SK-N-SH (cell line): ENCODE results near the gene RBP5. TPM values are rescaled to one million over a fixed set of nuclear protein-coding genes. Genes with fewer than 3 reads are reported as not detected.

Source experiments
- CTCF ChIA-PET: fragments of 300-600, 350-600 bp; formaldehyde crosslinking; extraction: SDS; loops from one replicate; lab custom pipeline; 2021; lab: Yijun Ruan, JAX
- POLR2A ChIA-PET: fragments of 350-600 bp; sonication (Branson Sonifier 250); formaldehyde crosslinking; extraction: SDS; loops from one replicate; lab custom pipeline; 2020; ENCODE audit warnings: antibody characterized with exemption, inconsistent platforms; lab: Yijun Ruan, JAX
- DNase-seq: peaks from one replicate; pipeline ENCODE4 v3.0.0; 2012
- H2AFZ ChIP-seq: fragments of 200-600 bp; sonication (generic); 2 replicates; pipeline ENCODE4 v1.8.1; 2016; ENCODE audit warnings: antibody characterized with exemption, mild to moderate bottlenecking, low read depth
- H3F3A ChIP-seq: fragments of 200-600 bp; sonication (generic); replicated peaks from 2 replicates; pipeline ENCODE3; 2016; ENCODE audit warnings: antibody characterized with exemption, mild to moderate bottlenecking; ENCODE audit not compliant: insufficient read depth
- H3K27ac ChIP-seq, 2 experiments: fragments of 200-500 bp in 1 of 2; fragments of 200-600 bp in 1 of 2; sonication (Bioruptor generic) in 1 of 2; sonication (generic), shearing (Covaris generic) in 1 of 2; 2 replicates each; pipeline versions ENCODE4 v1.5.1 to v1.6.1; 2014 to 2016; ENCODE audit warnings: low read depth in 2 of 2, inconsistent platforms in 1 of 2, low read length in 1 of 2, mild to moderate bottlenecking in 1 of 2, mixed read lengths in 1 of 2
- H3K27me3 ChIP-seq: fragments of 200-600 bp; sonication (generic), shearing (Covaris generic); 2 replicates; pipeline ENCODE4 v1.6.1; 2016; ENCODE audit warnings: mixed run types; ENCODE audit not compliant: insufficient read depth
- H3K36me3 ChIP-seq, 2 experiments: fragments of 200-500 bp in 1 of 2; fragments of 200-600 bp in 1 of 2; sonication (Bioruptor generic) in 1 of 2; sonication (generic) in 1 of 2; replicated peaks in 1 of 2; 2 replicates each; pipeline versions ENCODE3 to v1.5.1; 2014 to 2016; ENCODE audit warnings: low read length in 1 of 2, mild to moderate bottlenecking in 1 of 2; ENCODE audit not compliant: insufficient read depth in 2 of 2, control insufficient read depth in 1 of 2
- H3K4me1 ChIP-seq, 2 experiments: fragments of 200-500 bp in 1 of 2; fragments of 200-600 bp in 1 of 2; sonication (Bioruptor generic) in 1 of 2; sonication (generic), shearing (Covaris generic) in 1 of 2; 2 replicates each; pipeline versions ENCODE4 v1.5.1 to v1.6.1; 2014 to 2016; ENCODE audit warnings: low read depth in 1 of 2, low read length in 1 of 2, mixed run types in 1 of 2; ENCODE audit not compliant: insufficient read depth in 2 of 2, control insufficient read depth in 1 of 2
- H3K4me2 ChIP-seq: fragments of 200-600 bp; sonication (generic), shearing (Covaris generic); 2 replicates; pipeline ENCODE4 v1.6.1; 2017; ENCODE audit warnings: mixed run types
- H3K4me3 ChIP-seq, 2 experiments: fragments of 200-500 bp in 1 of 2; fragments of 200-600 bp in 1 of 2; sonication (Bioruptor generic) in 1 of 2; sonication (generic), shearing (Covaris generic) in 1 of 2; 2 replicates each; pipeline versions ENCODE4 v1.5.1 to v1.8.1; 2014 to 2016; ENCODE audit warnings: low read depth in 2 of 2, inconsistent platforms in 1 of 2, low read length in 1 of 2, mild to moderate bottlenecking in 1 of 2, mixed read lengths in 1 of 2, moderate library complexity in 1 of 2
- H3K79me2 ChIP-seq: fragments of 200-600 bp; sonication (generic); 2 replicates; pipeline ENCODE4 v1.8.1; 2017; ENCODE audit warnings: mild to moderate bottlenecking; ENCODE audit not compliant: insufficient read depth
- H3K9ac ChIP-seq: fragments of 200-600 bp; sonication (generic); 2 replicates; pipeline ENCODE4 v1.6.1; 2017; ENCODE audit warnings: mixed run types
- H3K9me2 ChIP-seq: fragments of 200-600 bp; sonication (generic); 2 replicates; pipeline ENCODE4 v1.6.1; 2017; ENCODE audit warnings: mixed run types
- H3K9me3 ChIP-seq: fragments of 200-600 bp; sonication (generic); 2 replicates; pipeline ENCODE4 v1.6.1; 2017; ENCODE audit warnings: mixed run types, mild to moderate bottlenecking, moderate library complexity
- H4K20me1 ChIP-seq: fragments of 200-600 bp; sonication (generic); 2 replicates; pipeline ENCODE4 v1.6.1; 2017; ENCODE audit warnings: mild to moderate bottlenecking, mixed run types; ENCODE audit not compliant: insufficient read depth
- EP300 ChIP-seq, 2 experiments: IDR thresholded peaks; 2 replicates each; pipeline versions ENCODE4 v1.4.0 to v1.6.1; 2012; ENCODE audit warnings: borderline replicate concordance in 1 of 2, low read depth in 1 of 2, low read length in 1 of 2
- EZH2phosphoT487 ChIP-seq: fragments of 200-600 bp; sonication (generic); IDR thresholded peaks from 2 replicates; pipeline ENCODE4 v1.6.1; 2017; ENCODE audit warnings: low read depth, mixed run types, mild to moderate bottlenecking, antibody characterized with exemption, moderate library complexity, borderline replicate concordance
- FOSL2 ChIP-seq: IDR thresholded peaks from 2 replicates; pipeline ENCODE4 v1.4.0; 2012; ENCODE audit warnings: low read depth, mild to moderate bottlenecking, moderate library complexity, borderline replicate concordance
- FOXJ3 ChIP-seq: sonication (generic); formaldehyde crosslinking; IDR thresholded peaks from 2 replicates; pipeline ENCODE4 v1.5.1; 2020; ENCODE audit warnings: mild to moderate bottlenecking, missing genetic modification reagents
- FOXM1 ChIP-seq: IDR thresholded peaks from 2 replicates; pipeline ENCODE4 v1.4.0; 2012; ENCODE audit warnings: low read depth, mild to moderate bottlenecking
- GABPA ChIP-seq: IDR thresholded peaks from 2 replicates; pipeline ENCODE4 v1.4.0; 2012; ENCODE audit warnings: low read depth, mild to moderate bottlenecking
- GATA2 ChIP-seq: sonication (generic); formaldehyde crosslinking; IDR thresholded peaks from 2 replicates; pipeline ENCODE4 v1.5.0; 2020; ENCODE audit warnings: mild to moderate bottlenecking, missing genetic modification reagents
- JUND ChIP-seq: IDR thresholded peaks from 2 replicates; pipeline ENCODE4 v1.4.0; 2012
- MEF2A ChIP-seq: IDR thresholded peaks from 2 replicates; pipeline ENCODE4 v1.4.0; 2012; ENCODE audit warnings: low read depth, borderline replicate concordance
- NFIC ChIP-seq: IDR thresholded peaks from 2 replicates; pipeline ENCODE4 v1.4.0; 2012; ENCODE audit warnings: borderline replicate concordance
- NRF1 ChIP-seq: IDR thresholded peaks from 2 replicates; pipeline ENCODE4 v1.6.1; 2012; ENCODE audit warnings: low read depth, mild to moderate bottlenecking, low read length
- POLR2AphosphoS5 ChIP-seq: IDR thresholded peaks from 2 replicates; pipeline ENCODE4 v1.6.1; 2012; ENCODE audit warnings: low read depth, low read length
- RAD21 ChIP-seq: IDR thresholded peaks from 2 replicates; pipeline ENCODE4 v1.6.1; 2012; ENCODE audit warnings: mild to moderate bottlenecking, low read length
- RCOR1 ChIP-seq: fragments of 150-350 bp; IDR thresholded peaks from 2 replicates; pipeline ENCODE4 v1.6.1; 2017; ENCODE audit warnings: antibody characterized with exemption, low read length
- RFX5 ChIP-seq: IDR thresholded peaks from 2 replicates; pipeline ENCODE4 v1.6.1; 2012; ENCODE audit warnings: mild to moderate bottlenecking, improper control_type of control experiment, low read length
- SIN3A ChIP-seq: IDR thresholded peaks from 2 replicates; pipeline ENCODE4 v1.6.1; 2012; ENCODE audit warnings: low read depth, mild to moderate bottlenecking, low read length, moderate library complexity, borderline replicate concordance
- TAF1 ChIP-seq: IDR thresholded peaks from 2 replicates; pipeline ENCODE4 v1.6.1; 2012; ENCODE audit warnings: low read depth, mild to moderate bottlenecking, low read length, moderate library complexity, borderline replicate concordance
- TCF12 ChIP-seq: IDR thresholded peaks from 2 replicates; pipeline ENCODE4 v1.4.0; 2012
- WGBS: methylation state at CpG from one replicate; pipeline ENCODE4 v1.1.6; 2017; ENCODE audit warnings: low lambda C conversion rate; 5-methylcytosine and 5-hydroxymethylcytosine counted together
- polyA plus RNA-seq, 3 experiments: library from polyadenylated mRNA; depleted of rRNA; stranded (reverse); fragments of >200 nt; gene quantifications; 2 replicates each; pipeline ENCODE4 v1.2.3, GENCODE V29; 2012
- TF ChIP-seq, protein P1 (sequence below): IDR thresholded peaks from 2 replicates; pipeline ENCODE4 v1.4.0; 2012; ENCODE audit warnings: low read depth
- TF ChIP-seq, protein P2 (sequence below): IDR thresholded peaks from 2 replicates; pipeline ENCODE4 v1.4.0; 2012; ENCODE audit warnings: low read depth, borderline replicate concordance
- TF ChIP-seq, protein P3 (sequence below): IDR thresholded peaks from 2 replicates; pipeline ENCODE4 v1.4.0; 2012; ENCODE audit warnings: low read depth, borderline replicate concordance
- TF ChIP-seq, protein P4 (sequence below): fragments of 150-350 bp; IDR thresholded peaks from 2 replicates; pipeline ENCODE4 v1.6.1; 2017; ENCODE audit warnings: antibody characterized with exemption, low read length, low read depth, borderline replicate concordance

RBP5 gene
- polyA plus RNA-seq, 1 of the 3 experiments (the other 2 are of a cell fraction), result 0.12 TPM

DNA sequence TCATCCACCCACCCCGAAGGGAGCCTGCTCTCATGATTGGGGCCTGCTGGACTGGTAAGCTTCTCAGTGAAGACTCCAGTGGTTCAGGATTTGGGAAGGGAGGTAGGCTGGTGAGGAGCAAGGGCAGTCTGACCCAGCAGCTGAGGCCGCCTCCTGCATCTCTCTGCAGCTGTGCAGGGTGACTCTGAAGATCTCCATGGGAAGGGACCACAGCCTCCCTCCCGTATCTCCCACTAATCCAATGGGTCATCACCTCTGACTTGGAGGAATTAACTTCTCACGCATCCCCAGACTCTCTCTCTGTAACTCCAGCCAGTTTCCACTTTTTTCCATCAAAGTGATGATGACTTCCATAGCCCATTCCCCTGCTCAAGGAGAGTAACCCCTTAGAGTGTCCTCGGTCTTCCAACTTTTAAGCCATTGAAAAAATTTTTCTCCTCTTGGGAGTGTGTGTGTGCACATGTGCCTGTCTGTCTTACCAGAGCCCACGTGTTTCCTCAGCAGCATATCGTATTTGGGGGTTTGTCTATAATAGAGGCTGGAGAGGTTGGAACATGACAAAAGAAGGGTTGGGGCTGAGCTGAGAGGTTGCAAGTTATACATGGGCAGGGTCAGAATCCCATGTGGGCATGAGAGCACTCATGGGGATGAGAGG, 12.8 kb upstream of the RBP5 start (continued):
- TF ChIP-seq, protein P1, sequence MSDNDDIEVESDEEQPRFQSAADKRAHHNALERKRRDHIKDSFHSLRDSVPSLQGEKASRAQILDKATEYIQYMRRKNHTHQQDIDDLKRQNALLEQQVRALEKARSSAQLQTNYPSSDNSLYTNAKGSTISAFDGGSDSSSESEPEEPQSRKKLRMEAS, result no peak
- no peak for TF ChIP-seq NRF1
- no peak for TF ChIP-seq MEF2A
- TF ChIP-seq FOXJ3 (CRISPR knock-in tag), result no peak
- TF ChIP-seq FOSL2, result no peak

DNA sequence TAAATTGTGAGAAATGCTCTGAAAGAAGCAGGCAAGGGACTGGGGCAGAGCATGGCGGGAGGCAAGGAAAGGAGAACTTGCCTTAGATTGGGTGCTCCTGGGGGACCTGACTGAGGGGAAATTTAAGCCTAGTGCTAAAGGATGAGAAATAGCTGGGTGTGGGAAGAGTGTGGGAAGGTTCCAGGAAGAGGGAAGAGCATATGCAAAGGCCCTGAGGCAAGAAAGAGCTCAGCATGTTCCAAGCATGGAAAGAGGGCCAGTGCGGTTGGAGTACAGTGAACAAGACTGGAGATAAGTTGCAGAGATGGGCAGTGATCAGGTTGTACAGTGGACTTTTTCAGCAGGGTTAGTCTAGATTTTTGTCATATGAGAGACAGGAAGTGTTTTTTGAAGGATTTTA, 10.5 kb upstream of the RBP5 start:
- CTCF ChIA-PET, result interaction anchor here (0.6 to 1.2 kb wide), 3 partner anchors 23 to 248 kb away, joined by 3 to 4 read pairs (median 3); no protein-coding TSS in a partner anchor
- 96% methylated on average over 2 of the region's 2 CpGs for WGBS

DNA sequence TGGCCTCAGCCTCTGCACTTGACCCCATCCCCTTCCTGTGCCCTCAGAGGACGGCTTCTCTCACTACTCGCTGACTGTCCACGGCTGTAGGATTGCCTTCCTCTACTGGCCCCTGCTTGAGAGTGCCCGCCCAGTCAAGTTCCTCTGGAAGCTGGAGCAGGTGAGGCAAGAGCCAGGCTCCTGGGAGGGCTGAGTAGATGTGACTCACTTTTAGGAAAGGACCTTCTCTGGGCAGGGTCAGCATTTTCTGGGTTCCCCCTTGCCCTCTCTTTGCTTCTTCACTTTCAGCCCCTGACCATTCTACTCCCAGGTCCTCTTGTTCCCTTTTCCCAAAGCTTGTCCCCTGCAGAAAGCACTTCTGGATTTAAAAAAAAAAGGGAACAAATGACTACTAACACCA, 9.2 kb upstream of the RBP5 start:
- H3K9ac ChIP-seq, result no peak overlapping the region
- H3K4me3 ChIP-seq, result no peak overlapping the region
- H3K4me2 ChIP-seq, result no peak overlapping the region
- H3K27me3 ChIP-seq, result no peaks in the 10 kb centered on the region
- TF ChIP-seq TAF1 (no peak), TCF12 (no peak), GATA2 (no peak), FOXM1 (no peak), EZH2phosphoT487 (no peak), RCOR1 (no peak), FOSL2 (no peak), FOXJ3 (CRISPR knock-in tag) (no peak), NFIC (no peak), RAD21 (no peak), SIN3A (no peak), EP300 (IDR thresholded peaks at IDR 0.05; ENCODE audit: borderline replicate concordance in 1 of 2, low read depth in 1 of 2, low read length in 1 of 2) (no peak), POLR2AphosphoS5 (no peak), RFX5 (no peak), GABPA (no peak), JUND (no peak)
- TF ChIP-seq, protein P2, sequence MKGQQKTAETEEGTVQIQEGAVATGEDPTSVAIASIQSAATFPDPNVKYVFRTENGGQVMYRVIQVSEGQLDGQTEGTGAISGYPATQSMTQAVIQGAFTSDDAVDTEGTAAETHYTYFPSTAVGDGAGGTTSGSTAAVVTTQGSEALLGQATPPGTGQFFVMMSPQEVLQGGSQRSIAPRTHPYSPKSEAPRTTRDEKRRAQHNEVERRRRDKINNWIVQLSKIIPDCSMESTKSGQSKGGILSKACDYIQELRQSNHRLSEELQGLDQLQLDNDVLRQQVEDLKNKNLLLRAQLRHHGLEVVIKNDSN, result no peak
- TF ChIP-seq, protein P3, sequence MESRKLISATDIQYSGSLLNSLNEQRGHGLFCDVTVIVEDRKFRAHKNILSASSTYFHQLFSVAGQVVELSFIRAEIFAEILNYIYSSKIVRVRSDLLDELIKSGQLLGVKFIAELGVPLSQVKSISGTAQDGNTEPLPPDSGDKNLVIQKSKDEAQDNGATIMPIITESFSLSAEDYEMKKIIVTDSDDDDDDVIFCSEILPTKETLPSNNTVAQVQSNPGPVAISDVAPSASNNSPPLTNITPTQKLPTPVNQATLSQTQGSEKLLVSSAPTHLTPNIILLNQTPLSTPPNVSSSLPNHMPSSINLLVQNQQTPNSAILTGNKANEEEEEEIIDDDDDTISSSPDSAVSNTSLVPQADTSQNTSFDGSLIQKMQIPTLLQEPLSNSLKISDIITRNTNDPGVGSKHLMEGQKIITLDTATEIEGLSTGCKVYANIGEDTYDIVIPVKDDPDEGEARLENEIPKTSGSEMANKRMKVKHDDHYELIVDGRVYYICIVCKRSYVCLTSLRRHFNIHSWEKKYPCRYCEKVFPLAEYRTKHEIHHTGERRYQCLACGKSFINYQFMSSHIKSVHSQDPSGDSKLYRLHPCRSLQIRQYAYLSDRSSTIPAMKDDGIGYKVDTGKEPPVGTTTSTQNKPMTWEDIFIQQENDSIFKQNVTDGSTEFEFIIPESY, result no peak
- TF ChIP-seq, protein P4, sequence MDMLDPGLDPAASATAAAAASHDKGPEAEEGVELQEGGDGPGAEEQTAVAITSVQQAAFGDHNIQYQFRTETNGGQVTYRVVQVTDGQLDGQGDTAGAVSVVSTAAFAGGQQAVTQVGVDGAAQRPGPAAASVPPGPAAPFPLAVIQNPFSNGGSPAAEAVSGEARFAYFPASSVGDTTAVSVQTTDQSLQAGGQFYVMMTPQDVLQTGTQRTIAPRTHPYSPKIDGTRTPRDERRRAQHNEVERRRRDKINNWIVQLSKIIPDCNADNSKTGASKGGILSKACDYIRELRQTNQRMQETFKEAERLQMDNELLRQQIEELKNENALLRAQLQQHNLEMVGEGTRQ, result no peak
- DNase-seq, result no peak
- WGBS, result 88% methylated on average over 4 of the region's 4 CpGs
- H3K9me2 ChIP-seq, result no peaks in the 10 kb centered on the region
- no peak overlapping the region for H3K27ac ChIP-seq
- H3K4me1 ChIP-seq, result no peaks in the 10 kb centered on the region
- ChIA-PET POLR2A (no interaction called here), CTCF (interaction anchor here (1.0 kb wide), 2 partner anchors 19 to 25 kb away, joined by 3 to 5 read pairs; no protein-coding TSS in a partner anchor)
- no peaks in the 10 kb centered on the region for H3K79me2 ChIP-seq
- no peaks in the 10 kb centered on the region for H3K9me3 ChIP-seq
- H3K36me3 ChIP-seq, result peaks cover 0 to 15% of the 10 kb centered on the region in 2 experiments
- no peaks in the 10 kb centered on the region for H4K20me1 ChIP-seq
- no peak overlapping the region for H2AFZ ChIP-seq
- H3F3A ChIP-seq, result no peaks in the 10 kb centered on the region

More for the DNA sequence above, 10.5 kb upstream of the RBP5 start:
- Histone ChIP-seq H3K4me2 (no peak overlapping the region), H3K27me3 (no peaks in the 10 kb centered on the region), H2AFZ (no peak overlapping the region), H3K9ac (no peak overlapping the region), H3K9me2 (no peaks in the 10 kb centered on the region), H3K36me3 (peaks cover 0 to 13% of the 10 kb centered on the region in 2 experiments), H3K79me2 (no peaks in the 10 kb centered on the region), H4K20me1 (no peaks in the 10 kb centered on the region), H3F3A (no peaks in the 10 kb centered on the region), H3K9me3 (no peaks in the 10 kb centered on the region), H3K27ac (no peak overlapping the region), H3K4me1 (no peaks in the 10 kb centered on the region), H3K4me3 (no peak overlapping the region)
- no peak for DNase-seq
- POLR2A ChIA-PET, result no interaction called here
- no peak for TF ChIP-seq RFX5
- no peak for TF ChIP-seq TAF1
